HG03457 (cell line): ENCODE results near the gene LRRC23.

Experiments used
- ATAC-seq: cut with Tn5 transposase; IDR thresholded peaks from one replicate; pipeline ENCODE4 v1.9.1; 2021; ENCODE audit warnings: moderate number of reproducible peaks; ENCODE audit not compliant: unreplicated experiment

The LRRC23 gene

DNA sequence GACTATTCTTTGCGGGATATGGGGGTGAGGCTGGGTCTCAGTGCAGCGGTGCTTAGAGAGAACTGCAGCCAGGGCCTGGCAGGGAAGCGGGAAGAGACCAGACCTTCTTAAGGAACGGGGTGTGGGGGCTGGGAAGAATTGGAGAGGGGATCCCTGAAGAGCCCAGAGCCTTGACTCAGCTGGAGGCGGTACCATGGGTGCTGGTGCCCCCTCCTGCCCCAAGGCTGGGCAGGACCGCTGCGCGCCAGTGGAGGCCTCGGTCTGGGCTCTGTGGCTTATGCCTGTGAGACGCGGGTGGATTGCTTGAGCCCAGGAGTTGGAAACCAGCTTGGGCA lies 37.7 kb downstream of the LRRC23 start:
- ATAC-seq, result no peak

DNA sequence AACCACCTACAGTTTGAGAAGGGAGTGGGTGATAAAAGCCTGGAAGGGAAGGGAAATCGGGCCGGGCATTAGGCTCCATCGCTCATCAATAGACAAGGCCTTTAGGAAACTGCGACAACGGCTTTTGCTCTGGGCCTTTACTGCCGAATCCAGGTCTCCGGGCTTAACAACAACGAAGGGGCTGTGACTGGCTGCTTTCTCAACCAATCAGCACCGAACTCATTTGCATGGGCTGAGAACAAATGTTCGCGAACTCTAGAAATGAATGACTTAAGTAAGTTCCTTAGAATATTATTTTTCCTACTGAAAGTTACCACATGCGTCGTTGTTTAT lies 38.7 kb downstream of the LRRC23 start:
- peak; percentile 23 for ATAC-seq

DNA sequence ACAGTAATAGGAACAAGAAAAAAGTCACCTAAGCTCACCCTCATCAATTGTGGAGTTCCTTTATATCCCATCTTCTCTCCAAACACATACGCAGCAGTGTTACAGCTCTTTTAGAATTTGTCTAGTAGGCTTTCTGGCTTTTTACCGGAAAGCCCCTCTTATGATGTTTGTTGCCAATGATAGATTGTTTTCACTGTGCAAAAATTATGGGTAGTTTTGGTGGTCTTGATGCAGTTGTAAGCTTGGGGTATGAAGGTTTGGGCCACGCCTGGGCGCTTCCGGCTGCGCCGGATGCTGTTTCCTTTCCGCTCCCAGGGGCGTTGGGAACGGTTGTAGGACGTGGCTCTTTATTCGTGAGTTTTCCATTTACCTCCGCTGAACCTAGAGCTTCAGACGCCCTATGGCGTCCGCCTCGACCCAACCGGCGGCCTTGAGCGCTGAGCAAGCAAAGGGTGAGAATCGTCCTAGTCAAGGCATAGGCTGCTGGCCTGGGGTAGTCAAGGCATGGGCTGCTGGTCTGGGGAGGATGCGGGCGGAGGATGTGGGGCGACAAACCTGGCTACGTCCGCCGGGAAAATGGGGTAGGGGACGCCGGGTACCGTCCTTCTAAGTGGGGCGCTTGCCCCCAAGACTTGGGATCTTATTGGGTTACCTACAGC lies 39.2 kb downstream of the LRRC23 start, which contains the start of the genes C12orf57 and RNU7-1:
Gene C12orf57, plus strand, starts transcription at position 301 of the 659 bp plus-strand sequence. Its CDS starts 100 bp downstream, at position 401.
Gene RNU7-1, plus strand, starts transcription at position 95 of the 659 bp plus-strand sequence.
- ATAC-seq, result peak; percentile 31

DNA sequence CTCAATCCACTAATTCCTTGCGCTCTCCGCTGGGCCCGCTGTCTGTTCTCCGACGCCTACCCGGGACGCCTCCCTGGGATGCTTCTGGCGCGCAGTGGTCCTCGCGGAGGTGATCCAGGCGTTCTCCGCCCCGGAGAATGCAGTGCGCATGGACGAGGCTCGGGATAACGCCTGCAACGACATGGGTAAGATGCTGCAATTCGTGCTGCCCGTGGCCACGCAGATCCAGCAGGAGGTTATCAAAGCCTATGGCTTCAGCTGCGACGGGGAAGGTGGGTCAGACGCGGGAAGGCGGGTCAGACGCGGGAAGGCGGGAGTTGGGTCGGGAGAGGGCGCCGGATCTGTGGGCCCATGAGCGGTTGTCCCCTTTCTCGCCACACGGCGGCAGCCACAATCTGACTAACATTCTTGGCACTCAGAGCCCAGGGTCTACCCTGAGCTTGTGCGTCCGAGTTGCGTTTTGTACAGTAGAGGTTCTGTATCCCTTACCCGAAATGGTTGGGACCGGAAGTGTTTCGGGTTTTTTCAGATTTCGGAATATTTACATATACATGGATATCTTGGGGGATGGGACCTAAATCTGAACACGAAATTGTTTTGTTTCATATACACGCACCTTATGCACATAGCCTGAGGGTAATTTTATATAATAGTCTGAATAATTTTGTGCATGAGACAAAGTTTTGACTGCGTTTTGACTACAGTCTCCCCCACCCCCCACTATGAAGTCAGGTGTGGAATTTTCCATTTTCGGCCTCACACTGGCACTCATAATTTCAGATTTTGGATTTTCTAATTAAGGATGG lies 40.0 kb downstream of the LRRC23 start:
- ATAC-seq, result peak; percentile 33

DNA sequence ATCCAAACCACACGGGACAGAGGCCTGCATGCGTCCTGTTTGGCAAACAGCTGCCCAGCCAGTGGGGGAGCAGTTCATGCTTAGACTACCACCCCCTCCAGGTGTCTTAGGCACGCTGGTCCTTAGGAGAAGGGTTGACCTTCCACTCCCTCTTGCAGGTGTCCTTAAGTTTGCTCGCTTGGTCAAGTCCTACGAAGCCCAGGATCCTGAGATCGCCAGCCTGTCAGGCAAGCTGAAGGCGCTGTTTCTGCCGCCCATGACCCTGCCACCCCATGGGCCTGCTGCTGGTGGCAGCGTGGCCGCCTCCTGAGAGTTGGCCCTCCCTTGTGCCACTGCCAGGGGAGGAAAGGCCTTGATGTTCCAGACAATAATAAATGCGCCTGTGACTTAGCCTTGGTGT lies 41.0 kb downstream of the LRRC23 start:
- no peak for ATAC-seq

DNA sequence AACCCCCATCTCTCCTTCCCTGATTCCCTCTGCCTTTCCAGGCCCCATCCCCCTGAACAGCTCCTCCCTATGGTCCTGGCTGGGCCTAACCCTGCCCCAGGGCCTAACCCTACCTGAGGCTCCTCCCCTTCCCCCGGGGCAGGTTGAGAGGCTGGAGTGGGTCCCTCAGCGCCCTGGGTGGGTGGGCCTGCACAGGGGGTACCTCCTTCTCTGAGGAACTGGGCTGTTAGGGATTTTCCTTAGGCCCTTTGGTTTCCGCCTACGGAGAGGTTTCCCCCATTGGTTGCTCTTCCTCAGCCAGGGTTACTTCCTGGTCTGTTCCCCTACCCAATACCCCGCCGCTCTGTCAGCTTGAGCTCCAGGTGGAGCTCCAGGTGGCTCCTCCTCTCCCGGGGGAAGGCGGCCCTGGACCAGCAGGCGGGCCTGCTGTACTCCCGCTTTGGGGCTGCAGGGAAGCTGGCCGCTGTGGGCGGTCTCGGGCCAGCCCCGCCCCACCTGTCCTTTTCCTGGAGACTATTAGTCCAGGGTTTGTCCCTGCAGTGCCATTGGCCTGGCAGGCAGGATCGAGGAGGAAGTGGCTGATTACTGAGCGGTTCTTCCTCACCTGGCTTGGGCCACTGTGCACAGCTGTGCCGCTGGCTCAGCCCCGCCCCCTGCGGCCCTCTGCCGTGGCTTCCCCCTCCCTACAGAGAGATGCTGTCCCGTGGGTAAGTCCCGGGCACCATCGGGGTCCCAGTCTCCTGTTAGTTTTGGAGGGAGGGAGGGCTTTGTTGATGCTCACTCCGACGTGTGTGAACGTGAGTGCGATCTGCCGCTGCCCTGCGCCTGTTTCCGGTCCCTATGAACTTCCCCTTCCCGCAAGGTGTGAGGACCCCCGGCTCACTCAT lies 41.7 kb downstream of the LRRC23 start:
- ATAC-seq, result no peak

DNA sequence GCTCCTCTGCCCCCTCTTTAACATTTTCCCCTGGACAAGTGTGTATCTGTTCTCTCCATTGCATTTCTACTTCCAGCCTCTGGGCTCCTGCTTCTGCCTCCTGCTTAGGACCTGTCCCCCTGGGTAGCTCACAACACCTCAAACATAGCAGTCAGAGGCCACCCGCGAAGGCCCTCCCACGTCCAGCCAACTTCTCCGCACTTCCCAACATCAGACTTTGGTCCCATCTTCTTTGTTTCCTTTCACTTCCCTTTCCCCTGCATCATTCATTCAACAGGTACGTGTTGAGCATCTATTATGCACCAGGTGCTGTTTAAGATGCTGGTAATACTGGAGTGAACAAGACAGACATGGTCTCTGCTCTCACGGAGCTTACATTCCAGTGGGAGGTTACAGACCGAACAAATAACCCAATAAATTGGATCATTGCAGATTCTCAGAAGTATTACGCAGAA lies 42.3 kb downstream of the LRRC23 start:
- ATAC-seq, result no peak

DNA sequence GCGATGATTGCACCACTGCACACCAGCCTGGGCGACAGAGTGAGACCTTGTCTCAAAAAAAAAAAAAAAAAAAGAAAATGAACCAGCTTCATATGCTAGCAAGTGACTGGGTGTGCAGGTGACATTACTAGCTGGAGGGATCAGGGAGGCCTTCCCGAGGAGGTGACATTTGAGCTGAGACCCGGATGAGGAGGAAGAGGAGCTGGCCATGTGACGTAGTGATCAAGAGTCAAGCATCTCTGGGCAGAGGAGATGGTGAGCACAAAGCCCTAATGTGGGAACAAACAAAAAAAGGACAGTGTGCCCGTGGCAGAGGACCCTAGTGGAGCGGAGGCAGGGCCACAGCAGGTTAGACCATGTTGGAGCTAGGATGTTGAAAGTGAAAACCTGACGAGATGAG lies 43.0 kb downstream of the LRRC23 start:
- ATAC-seq, result no peak

DNA sequence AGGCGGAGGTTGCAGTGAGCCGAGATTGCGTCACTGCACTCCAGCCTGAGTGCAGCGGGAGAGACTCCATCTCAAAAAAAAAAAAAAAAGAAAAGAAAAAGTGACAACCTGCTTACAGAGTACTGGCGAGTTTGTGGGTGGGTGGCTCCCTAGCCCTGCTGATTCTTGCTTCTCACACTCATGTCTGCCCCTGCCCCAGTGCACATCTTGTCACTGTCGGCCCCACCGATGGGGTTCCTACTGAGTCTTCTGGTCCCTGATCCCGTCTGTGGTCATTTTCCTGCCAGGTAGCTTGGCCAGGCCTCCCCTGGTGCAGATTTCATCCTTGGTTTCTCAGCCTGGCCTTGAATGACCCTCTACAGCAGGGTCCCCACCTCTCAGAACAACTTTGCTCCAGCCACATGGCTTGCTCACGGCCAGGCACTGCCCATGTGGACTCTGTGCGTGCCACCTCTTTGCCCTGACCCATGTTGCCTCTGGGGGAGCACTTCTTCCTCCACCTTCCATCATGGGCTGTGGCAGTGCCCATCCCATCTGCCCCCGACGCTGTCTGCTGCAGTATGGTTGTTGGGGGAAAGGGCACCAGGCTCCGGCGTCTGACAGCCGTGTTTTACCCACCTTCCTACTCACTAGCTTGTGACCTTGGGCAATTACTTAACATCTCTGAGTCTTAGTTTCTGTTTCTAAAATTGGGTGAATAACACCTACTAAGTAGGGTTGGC lies 44.4 kb downstream of the LRRC23 start:
- no peak for ATAC-seq

DNA sequence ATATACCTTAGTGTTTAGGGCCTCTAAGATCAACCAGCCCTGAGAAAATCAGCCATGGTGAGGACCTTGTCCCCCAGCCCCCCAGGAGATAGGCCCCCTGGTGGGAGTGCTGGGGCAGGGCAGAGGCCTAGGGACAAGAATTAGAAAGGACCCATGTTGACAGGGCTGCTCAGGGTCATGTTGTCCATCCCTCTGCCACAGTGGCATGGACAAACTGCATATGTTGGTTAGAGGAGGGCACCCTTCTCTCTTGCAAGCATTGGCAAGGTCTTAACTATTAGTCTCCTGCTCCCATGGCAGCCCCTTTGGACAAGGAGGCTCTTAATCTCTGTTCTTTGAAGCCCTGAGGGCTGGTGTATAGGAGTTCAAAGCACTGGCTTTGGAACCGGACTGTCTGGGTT lies 45.8 kb downstream of the LRRC23 start:
- no peak for ATAC-seq

DNA sequence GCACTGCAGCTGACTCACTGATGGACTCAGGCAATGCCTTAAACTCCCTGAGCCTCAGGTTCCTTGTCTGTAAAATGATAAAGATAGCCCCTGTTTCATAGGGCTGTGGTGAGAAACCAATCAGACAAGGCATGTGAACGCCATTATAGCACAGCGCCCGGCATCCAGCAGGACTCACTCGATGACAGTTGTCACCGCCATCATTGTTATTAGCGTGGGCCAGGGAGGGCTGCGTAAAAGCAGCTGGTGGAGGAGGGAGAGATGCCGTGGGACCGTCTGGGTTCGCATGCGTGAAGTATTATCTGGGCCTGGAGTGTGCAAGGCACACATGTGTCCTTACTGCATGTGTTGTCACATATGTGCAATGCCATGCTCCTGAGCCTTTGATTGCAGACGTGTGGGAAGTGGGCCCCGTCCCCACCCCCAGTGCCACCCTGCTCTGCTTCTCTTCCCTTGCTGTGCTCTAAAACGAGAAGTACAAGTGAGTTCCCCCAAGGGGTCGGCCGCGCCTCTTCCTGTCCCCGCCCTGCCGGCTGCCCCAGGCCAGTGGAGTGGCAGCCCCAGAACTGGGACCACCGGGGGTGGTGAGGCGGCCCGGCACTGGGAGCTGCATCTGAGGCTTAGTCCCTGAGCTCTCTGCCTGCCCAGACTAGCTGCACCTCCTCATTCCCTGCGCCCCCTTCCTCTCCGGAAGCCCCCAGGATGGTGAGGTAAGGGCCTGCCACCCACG lies 46.4 kb downstream of the LRRC23 start, which contains the start of gene PTPN6:
Gene PTPN6, plus strand, starts transcription at position 546 of the 730 bp plus-strand sequence. Its CDS starts 157 bp downstream, at position 703.
- ATAC-seq, result no peak

DNA sequence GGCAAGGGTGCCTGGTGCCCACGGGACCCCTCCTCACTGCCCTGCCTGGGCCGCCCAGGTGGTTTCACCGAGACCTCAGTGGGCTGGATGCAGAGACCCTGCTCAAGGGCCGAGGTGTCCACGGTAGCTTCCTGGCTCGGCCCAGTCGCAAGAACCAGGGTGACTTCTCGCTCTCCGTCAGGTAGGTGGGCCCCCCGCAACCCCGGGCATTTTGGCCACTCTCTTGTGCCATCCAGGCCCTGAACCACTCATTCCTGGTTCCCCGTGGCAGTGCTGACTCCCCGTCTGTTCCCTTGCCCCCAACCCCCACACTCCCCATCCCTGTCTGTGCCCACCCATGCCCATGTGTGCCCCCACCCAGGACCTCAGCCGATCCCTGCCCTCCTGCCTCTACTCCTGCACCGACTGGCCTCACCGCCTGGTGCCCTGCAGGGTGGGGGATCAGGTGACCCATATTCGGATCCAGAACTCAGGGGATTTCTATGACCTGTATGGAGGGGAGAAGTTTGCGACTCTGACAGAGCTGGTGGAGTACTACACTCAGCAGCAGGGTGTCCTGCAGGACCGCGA lies 47.0 kb downstream of the LRRC23 start:
- ATAC-seq, result no peak

DNA sequence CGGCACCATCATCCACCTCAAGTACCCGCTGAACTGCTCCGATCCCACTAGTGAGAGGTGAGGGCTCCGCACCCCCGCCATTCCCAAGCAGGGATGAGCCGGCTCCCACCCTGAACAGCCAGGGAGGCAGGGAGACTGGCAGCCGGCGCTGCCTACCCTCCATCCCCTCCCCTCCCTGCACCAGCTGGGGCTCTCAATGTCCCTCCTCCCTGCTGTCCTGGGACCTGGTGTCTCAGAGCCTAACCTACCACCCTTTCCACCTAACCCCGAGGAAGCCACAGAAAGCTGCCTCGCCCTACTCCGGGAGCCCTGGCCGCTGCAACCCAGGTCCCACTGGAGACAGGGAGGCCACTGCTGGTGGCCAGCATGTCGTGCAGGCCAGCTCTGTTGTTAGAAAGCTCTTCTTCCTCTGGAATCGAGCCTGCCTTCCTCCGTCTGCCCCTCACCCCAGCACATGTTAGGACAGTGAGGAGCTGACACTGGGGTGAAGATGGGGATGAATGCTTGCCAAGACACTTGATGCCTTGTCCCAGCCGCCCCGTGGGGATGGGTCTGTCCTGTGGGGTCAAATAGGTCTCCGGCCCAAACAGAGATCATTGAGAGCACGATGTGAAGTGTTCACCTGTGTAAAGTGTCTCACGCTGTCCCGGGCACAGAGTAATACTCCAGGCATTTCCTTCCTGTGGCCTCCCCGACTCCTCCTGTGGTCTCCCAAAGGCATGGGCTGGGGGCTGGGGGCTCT lies 47.7 kb downstream of the LRRC23 start:
- no peak for ATAC-seq

DNA sequence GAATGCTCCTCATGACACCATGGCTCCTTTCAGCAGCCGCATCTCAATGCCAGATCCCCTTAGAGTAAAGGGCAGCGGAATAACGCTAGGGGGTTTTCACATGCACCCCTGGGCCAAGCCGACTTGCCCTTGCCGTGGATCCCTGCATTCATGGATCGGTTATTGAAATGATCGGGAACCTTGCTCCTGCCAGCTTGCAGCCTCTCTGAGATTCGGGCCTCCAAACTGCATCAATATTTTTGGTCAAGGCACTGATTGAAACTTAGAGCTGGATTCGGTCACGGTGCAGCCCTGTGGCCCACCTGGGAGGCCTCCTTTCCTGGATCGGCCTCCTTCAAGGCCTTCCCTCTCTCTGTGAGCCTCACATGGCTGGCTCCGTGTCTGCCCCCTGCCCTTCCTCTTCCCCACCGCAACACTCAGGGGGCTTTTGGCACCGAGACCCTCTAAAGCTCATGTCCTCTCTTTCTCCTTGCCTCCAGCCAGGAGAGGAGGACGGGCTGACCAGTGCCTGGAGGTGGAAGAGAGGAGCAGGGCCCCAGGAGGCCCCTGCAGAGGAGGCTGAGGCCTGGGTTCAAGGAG lies 48.3 kb downstream of the LRRC23 start:
- ATAC-seq, result no peak

DNA sequence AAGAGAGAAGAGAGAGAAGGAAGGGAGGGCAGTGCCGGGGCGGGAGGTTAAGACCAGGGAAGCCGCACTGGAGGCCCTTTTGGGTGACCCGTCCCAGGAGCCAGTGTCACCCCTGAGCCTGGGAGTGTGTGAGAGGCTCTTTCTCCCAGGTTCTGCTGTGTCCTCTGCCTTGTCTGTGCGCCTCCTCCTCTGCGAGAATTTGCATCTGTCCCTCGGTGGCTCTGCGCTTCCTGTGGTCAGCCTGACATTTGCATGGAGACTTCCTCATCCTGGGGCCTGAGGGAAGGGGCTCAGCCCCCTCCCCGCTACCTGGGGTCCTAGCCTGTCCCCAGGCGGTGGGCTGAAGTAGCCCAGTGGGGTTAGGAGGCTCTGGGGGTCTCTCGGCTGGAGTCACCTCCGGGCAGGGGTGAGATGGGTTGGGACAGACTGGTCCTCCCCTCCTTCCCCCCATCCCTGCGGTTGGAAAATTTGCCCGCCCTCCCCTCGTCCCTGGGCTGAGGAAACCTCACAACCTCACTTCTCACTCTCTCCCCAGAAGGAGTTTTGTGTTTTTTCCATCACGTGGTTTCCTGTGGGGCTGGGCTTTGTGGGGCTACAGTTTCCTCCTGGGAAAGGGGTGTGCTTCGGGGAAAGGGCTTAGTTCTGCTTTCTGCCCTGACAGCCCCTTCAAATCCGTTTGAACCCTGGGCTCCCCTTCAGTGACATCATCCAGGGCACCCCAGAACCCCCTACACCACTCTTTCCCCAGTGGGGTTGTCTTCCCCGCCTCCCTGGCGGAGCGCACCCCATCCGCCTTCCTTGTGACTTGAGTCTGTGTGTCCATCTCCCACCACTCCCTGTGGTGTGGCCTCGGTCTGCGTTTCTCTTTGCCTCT lies 49.1 kb downstream of the LRRC23 start:
- ATAC-seq, result no peak

DNA sequence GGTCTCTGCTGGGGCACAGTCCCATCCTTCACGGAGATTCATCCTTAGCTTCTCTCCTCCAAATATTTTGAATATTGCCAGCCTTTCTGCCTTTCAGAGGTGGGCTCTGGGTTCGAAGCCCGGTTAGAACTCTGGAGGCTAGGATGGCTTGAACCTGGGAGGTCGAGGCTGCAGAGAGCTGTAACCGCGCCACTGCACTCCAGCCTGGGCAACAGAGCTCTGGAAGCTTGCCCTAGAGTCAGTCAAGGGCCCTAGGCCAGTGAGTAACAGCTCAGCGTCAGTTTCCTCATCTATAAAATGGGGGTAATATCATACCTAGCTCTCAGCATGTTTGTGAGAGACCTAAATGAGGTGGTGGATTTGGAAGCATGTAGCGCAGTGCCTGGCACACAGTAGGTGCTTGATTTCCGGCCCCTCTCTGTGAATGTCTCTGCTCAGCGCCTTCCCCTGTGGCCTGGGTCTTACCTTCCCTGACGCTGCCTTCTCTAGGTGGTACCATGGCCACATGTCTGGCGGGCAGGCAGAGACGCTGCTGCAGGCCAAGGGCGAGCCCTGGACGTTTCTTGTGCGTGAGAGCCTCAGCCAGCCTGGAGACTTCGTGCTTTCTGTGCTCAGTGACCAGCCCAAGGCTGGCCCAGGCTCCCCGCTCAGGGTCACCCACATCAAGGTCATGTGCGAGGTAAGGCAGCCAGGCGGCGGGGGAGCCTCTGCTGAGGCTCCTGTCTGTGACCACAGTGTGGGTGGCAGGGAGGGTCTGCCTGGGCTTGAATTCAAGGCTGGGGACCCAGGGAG lies 49.9 kb downstream of the LRRC23 start:
- no peak for ATAC-seq
